HepG2 (cell line): ENCODE data around the gene SPP1. TPM values are rescaled to one million over a fixed set of nuclear protein-coding genes. Genes with fewer than 3 reads are reported as not detected.

Source experiments
- AGO1 ChIP-seq: fragments of 200-400 bp; formaldehyde crosslinking; IDR thresholded peaks from 2 replicates; pipeline ENCODE4 v1.6.1; 2017; ENCODE audit warnings: mild to moderate bottlenecking, low read depth, low read length, moderate library complexity; ENCODE audit not compliant: poor library complexity, severe bottlenecking
- AKAP8 ChIP-seq: sonication (generic); formaldehyde crosslinking; IDR thresholded peaks from 2 replicates; pipeline ENCODE4 v1.5.1; 2020; ENCODE audit warnings: mild to moderate bottlenecking, missing genetic modification reagents
- ARNT2 ChIP-seq: sonication (generic); formaldehyde crosslinking; IDR thresholded peaks from 2 replicates; pipeline ENCODE4 v1.8.0; 2022; ENCODE audit warnings: mild to moderate bottlenecking, low read depth, missing genetic modification reagents, moderate library complexity
- ASH2L ChIP-seq: fragments of 300-600, 200-600 bp; sonication (generic); IDR thresholded peaks from 2 replicates; pipeline ENCODE4 v1.7.0; 2017; ENCODE audit warnings: low read depth, mild to moderate bottlenecking, moderate library complexity, mixed read lengths, low read length; ENCODE audit not compliant: insufficient read length
- BRD4 ChIP-seq: sonication (generic); formaldehyde crosslinking; IDR thresholded peaks from 2 replicates; pipeline ENCODE4 v1.4.0; 2020; ENCODE audit warnings: missing genetic modification reagents
- CEBPG ChIP-seq: IDR thresholded peaks from 2 replicates; pipeline ENCODE4 v1.6.1; 2016
- CTCF ChIP-seq: sonication (generic); formaldehyde crosslinking; IDR thresholded peaks from 2 replicates; pipeline ENCODE4 v1.5.0; 2020; ENCODE audit warnings: mild to moderate bottlenecking, missing genetic modification reagents, moderate library complexity
- ELF4 ChIP-seq: sonication (generic); formaldehyde crosslinking; IDR thresholded peaks from 2 replicates; pipeline ENCODE4 v1.5.0; 2020; ENCODE audit warnings: missing genetic modification reagents, mild to moderate bottlenecking, moderate library complexity, borderline replicate concordance
- GLI4 ChIP-seq: sonication (generic); formaldehyde crosslinking; IDR thresholded peaks from 2 replicates; pipeline ENCODE4 v1.5.1; 2020; ENCODE audit warnings: missing genetic modification reagents, mild to moderate bottlenecking, moderate library complexity, borderline replicate concordance
- KLF6 ChIP-seq: IDR thresholded peaks from 2 replicates; pipeline ENCODE4 v1.8.0; 2016; ENCODE audit warnings: missing biosample characterization, missing genetic modification reagents
- KMT2B ChIP-seq: IDR thresholded peaks from 2 replicates; pipeline ENCODE4 v1.6.1; 2016; ENCODE audit warnings: missing genetic modification reagents, missing compliant biosample characterization
- MTF1 ChIP-seq: sonication (generic); formaldehyde crosslinking; IDR thresholded peaks from 2 replicates; pipeline ENCODE4 v1.5.0; 2020; ENCODE audit warnings: missing genetic modification reagents
- MXD4 ChIP-seq: IDR thresholded peaks from 2 replicates; pipeline ENCODE4 v1.6.1; 2016; ENCODE audit warnings: mild to moderate bottlenecking, missing biosample characterization, missing genetic modification reagents
- NFKB2 ChIP-seq: sonication (generic); formaldehyde crosslinking; IDR thresholded peaks from 2 replicates; pipeline ENCODE4 v1.4.0; 2020; ENCODE audit warnings: missing genetic modification reagents, borderline replicate concordance
- RBFOX2 ChIP-seq: fragments of 200-400 bp; formaldehyde crosslinking; IDR thresholded peaks from 2 replicates; pipeline ENCODE4 v1.6.1; 2017; ENCODE audit warnings: low read depth, mild to moderate bottlenecking, low read length
- REXO4 ChIP-seq: sonication (generic); formaldehyde crosslinking; IDR thresholded peaks from 2 replicates; pipeline ENCODE4 v1.8.0; 2022; ENCODE audit warnings: missing genetic modification reagents, mild to moderate bottlenecking, borderline replicate concordance
- SALL1 ChIP-seq: sonication (generic); formaldehyde crosslinking; IDR thresholded peaks from 2 replicates; pipeline ENCODE4 v1.8.0; 2022; ENCODE audit warnings: mild to moderate bottlenecking, missing genetic modification reagents
- SNRNP70 ChIP-seq: fragments of 200-400 bp; formaldehyde crosslinking; IDR thresholded peaks from 2 replicates; pipeline ENCODE4 v1.6.1; 2017; ENCODE audit warnings: mild to moderate bottlenecking, low read depth, low read length, moderate library complexity
- TFE3 ChIP-seq: IDR thresholded peaks from 2 replicates; pipeline ENCODE4 v1.6.1; 2016
- TRAFD1 ChIP-seq: sonication (generic); formaldehyde crosslinking; IDR thresholded peaks from 2 replicates; pipeline ENCODE4 v1.5.1; 2020; ENCODE audit warnings: missing genetic modification reagents, mild to moderate bottlenecking, borderline replicate concordance
- XRCC5 ChIP-seq: fragments of 200-400 bp; formaldehyde crosslinking; optimal IDR thresholded peaks from 2 replicates; pipeline ENCODE3; 2017; ENCODE audit warnings: mild to moderate bottlenecking, low read length
- ZNF230 ChIP-seq: sonication (generic); formaldehyde crosslinking; IDR thresholded peaks from 2 replicates; pipeline ENCODE4 v1.4.0; 2020; ENCODE audit warnings: mild to moderate bottlenecking, missing genetic modification reagents
- ZNF331 ChIP-seq: sonication (generic); formaldehyde crosslinking; IDR thresholded peaks from 2 replicates; pipeline ENCODE4 v1.4.0; 2020; ENCODE audit warnings: missing genetic modification reagents
- ZNF362 ChIP-seq: sonication (generic); formaldehyde crosslinking; IDR thresholded peaks from 2 replicates; pipeline ENCODE4 v1.4.0; 2020; ENCODE audit warnings: missing genetic modification reagents, mild to moderate bottlenecking, borderline replicate concordance
- ZNF549 ChIP-seq: sonication (generic); formaldehyde crosslinking; IDR thresholded peaks from 2 replicates; pipeline ENCODE4 v1.5.0; 2020; ENCODE audit warnings: missing genetic modification reagents
- polyA plus RNA-seq, 8 experiments: library from polyadenylated mRNA; depleted of rRNA in 3 of 8; stranded (reverse) in 7 of 8; unstranded in 1 of 8; fragments of >200 nt; fragmentation: Illumina TruSeq in 4 of 8; extraction: Trizol in 4 of 8; gene quantifications; 2 replicates each; pipeline versions ENCODE4 v1.2.1 to v1.2.3, GENCODE V29; 2011 to 2016; ENCODE audit warnings: low read depth in 4 of 8, missing spikeins in 1 of 8, mixed read lengths in 1 of 8; ENCODE audit not compliant: insufficient read depth in 1 of 8
- total RNA-seq, 5 experiments: library from RNA; depleted of rRNA; stranded (reverse); fragments of >200 nt; fragmentation: Illumina TruSeq; extraction: Trizol; gene quantifications; 2 replicates each; pipeline ENCODE4 v1.2.3, GENCODE V29; 2016; ENCODE audit warnings: low read depth in 1 of 5

SPP1 gene
- total and polyA plus RNA-seq, 2 of the 13 experiments (the other 11 are each of a cell fraction or from before 2014, with no cell fraction given) = 682 to 788 TPM

GRCh38 chr4:87985097-87985886, 9.8 kb downstream of the SPP1 start (continued):
- TF ChIP-seq KMT2B (CRISPR knock-in tag) (no peak), ASH2L (no peak), ELF4 (CRISPR knock-in tag) (no peak), CEBPG (CRISPR knock-in tag) (no peak), NFKB2 (CRISPR knock-in tag) (no peak), MTF1 (CRISPR knock-in tag) (no peak), RBFOX2 (no peak), SNRNP70 (no peak), BRD4 (CRISPR knock-in tag) (no peak), ZNF230 (CRISPR knock-in tag) (no peak), KLF6 (CRISPR knock-in tag) (no peak), AKAP8 (CRISPR knock-in tag) (no peak), XRCC5 (peak; percentile 93), MXD4 (CRISPR knock-in tag) (no peak), ARNT2 (no peak), ZNF331 (CRISPR knock-in tag) (peak; percentile 62), TRAFD1 (CRISPR knock-in tag) (no peak), CTCF (CRISPR knock-in tag) (peak; percentile 99), GLI4 (CRISPR knock-in tag) (no peak), ZNF549 (CRISPR knock-in tag) (no peak), AGO1 (no peak), TFE3 (CRISPR knock-in tag) (no peak), SALL1 (peak; percentile 47), REXO4 (CRISPR knock-in tag) (no peak), ZNF362 (CRISPR knock-in tag) (0 out of 2 replicates have a peak, but pooled peaks have one; percentile 21)
